NB4 (cell line): Measurements from ENCODE around the gene PLA2G4E.

Experiments
- POLR2A ChIP-seq: IDR thresholded peaks from 2 replicates; pipeline ENCODE4 v1.6.1; 2011; ENCODE audit warnings: mild to moderate bottlenecking; ENCODE audit not compliant: insufficient read length; ENCODE audit errors: extremely low read depth
- TF ChIP-seq, protein P1 (sequence below): IDR thresholded peaks from one replicate; pipeline ENCODE4 v1.5.1; 2012; ENCODE audit warnings: low read depth, low read length

DNA sequence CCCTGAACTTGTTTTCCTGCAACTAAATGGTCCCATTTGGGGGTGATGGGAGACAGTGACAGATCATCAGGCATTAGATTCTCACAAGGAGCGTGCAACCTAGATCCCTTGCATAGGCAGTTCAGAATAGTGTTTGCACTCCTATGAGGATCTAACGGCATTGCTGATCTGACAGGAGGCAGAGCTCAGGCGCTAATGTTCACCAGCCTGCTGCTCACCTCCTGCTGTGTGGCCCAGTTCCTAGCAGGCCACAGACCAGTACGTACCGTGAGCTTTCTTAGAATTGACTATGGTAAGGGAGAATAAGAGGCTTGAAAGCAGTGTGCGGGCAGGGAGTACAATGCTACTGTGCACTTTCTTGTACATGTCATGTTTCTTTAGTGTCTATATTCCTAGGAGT, 17.6 kb upstream of the PLA2G4E start:
- TF ChIP-seq POLR2A, result no peak
- TF ChIP-seq, protein P1, sequence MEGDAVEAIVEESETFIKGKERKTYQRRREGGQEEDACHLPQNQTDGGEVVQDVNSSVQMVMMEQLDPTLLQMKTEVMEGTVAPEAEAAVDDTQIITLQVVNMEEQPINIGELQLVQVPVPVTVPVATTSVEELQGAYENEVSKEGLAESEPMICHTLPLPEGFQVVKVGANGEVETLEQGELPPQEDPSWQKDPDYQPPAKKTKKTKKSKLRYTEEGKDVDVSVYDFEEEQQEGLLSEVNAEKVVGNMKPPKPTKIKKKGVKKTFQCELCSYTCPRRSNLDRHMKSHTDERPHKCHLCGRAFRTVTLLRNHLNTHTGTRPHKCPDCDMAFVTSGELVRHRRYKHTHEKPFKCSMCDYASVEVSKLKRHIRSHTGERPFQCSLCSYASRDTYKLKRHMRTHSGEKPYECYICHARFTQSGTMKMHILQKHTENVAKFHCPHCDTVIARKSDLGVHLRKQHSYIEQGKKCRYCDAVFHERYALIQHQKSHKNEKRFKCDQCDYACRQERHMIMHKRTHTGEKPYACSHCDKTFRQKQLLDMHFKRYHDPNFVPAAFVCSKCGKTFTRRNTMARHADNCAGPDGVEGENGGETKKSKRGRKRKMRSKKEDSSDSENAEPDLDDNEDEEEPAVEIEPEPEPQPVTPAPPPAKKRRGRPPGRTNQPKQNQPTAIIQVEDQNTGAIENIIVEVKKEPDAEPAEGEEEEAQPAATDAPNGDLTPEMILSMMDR, result no peak
